WTC11 (cell line): ENCODE results near the gene EIF2A. TPM values are rescaled to one million over a fixed set of nuclear protein-coding genes. Genes with fewer than 3 reads are reported as not detected.
"Not testable (repeated sequence)": the region's sequence is repeated elsewhere in the genome, so short reads cannot be mapped to it uniquely, and the experiment has no call there.

Experiments used
- ATAC-seq: fragments of 200-7000 bp; cut with Tn5 transposase; 2 replicates; pipeline ENCODE4 v1.10.0; 2021; ENCODE audit warnings: mild to moderate bottlenecking, moderate library complexity
- CTCF ChIA-PET: fragments of 300-600 bp; sonication (Branson Sonifier 250); formaldehyde crosslinking; loops from one replicate; lab custom pipeline; 2021; ENCODE audit warnings: antibody characterized with exemption; lab: Charles Lee
- POLR2A ChIA-PET: fragments of 350-600 bp; sonication (Branson Sonifier 250); formaldehyde crosslinking; loops from one replicate; lab custom pipeline; 2021; ENCODE audit warnings: antibody characterized with exemption; lab: Charles Lee
- DNase-seq: peaks from one replicate; pipeline ENCODE4 v3.0.0; 2021; ENCODE audit warnings: low spot score
- H3K27ac Mint-ChIP-seq: 2 replicates; pipeline ENCODE4 v1.8.0; 2021; ENCODE audit warnings: mixed read lengths
- H3K27me3 Mint-ChIP-seq: 2 replicates; pipeline ENCODE4 v1.8.0; 2021; ENCODE audit warnings: low read depth, mild to moderate bottlenecking, moderate library complexity, mixed read lengths
- H3K36me3 Mint-ChIP-seq: 2 replicates; pipeline ENCODE4 v1.8.0; 2021; ENCODE audit warnings: mixed read lengths
- H3K4me1 Mint-ChIP-seq: 2 replicates; pipeline ENCODE4 v1.8.0; 2022; ENCODE audit warnings: mixed read lengths
- H3K4me3 Mint-ChIP-seq: 2 replicates; pipeline ENCODE4 v1.8.0; 2021; ENCODE audit warnings: mild to moderate bottlenecking, moderate library complexity, mixed read lengths
- H3K9me3 Mint-ChIP-seq: 2 replicates; pipeline ENCODE4 v1.8.0; 2021; ENCODE audit warnings: mixed read lengths
- ATF1 ChIP-seq: sonication (generic); formaldehyde crosslinking; IDR thresholded peaks from 2 replicates; pipeline ENCODE4 v1.8.1; 2023; ENCODE audit warnings: mild to moderate bottlenecking, moderate library complexity, missing genetic modification reagents
- CBFB ChIP-seq: sonication (generic); formaldehyde crosslinking; IDR thresholded peaks from 2 replicates; pipeline ENCODE4 v1.8.1; 2022; ENCODE audit warnings: mild to moderate bottlenecking, low read depth, missing genetic modification reagents
- CREM ChIP-seq: sonication (generic); formaldehyde crosslinking; IDR thresholded peaks from 2 replicates; pipeline ENCODE4 v1.8.1; 2022; ENCODE audit warnings: mild to moderate bottlenecking, missing genetic modification reagents, moderate library complexity
- ESRRA ChIP-seq: sonication (generic); formaldehyde crosslinking; IDR thresholded peaks from 2 replicates; pipeline ENCODE4 v1.8.1; 2022; ENCODE audit warnings: mild to moderate bottlenecking, missing genetic modification reagents, borderline replicate concordance
- ETV6 ChIP-seq: sonication (generic); formaldehyde crosslinking; IDR thresholded peaks from 2 replicates; pipeline ENCODE4 v1.8.1; 2022; ENCODE audit warnings: mild to moderate bottlenecking, missing genetic modification reagents
- FOXP1 ChIP-seq: sonication (generic); formaldehyde crosslinking; IDR thresholded peaks from 2 replicates; pipeline ENCODE4 v1.8.0; 2022; ENCODE audit warnings: missing genetic modification reagents, mild to moderate bottlenecking, moderate library complexity, borderline replicate concordance
- GTF2I ChIP-seq: fragments of 250-450 bp; sonication (Bioruptor Pico); conservative IDR thresholded peaks from 2 replicates; pipeline ENCODE4 v1.4.0; 2021; ENCODE audit warnings: mild to moderate bottlenecking
- HMGA2 ChIP-seq: fragments of 250-450 bp; sonication (Bioruptor Pico); IDR thresholded peaks from 2 replicates; pipeline ENCODE4 v1.4.0; 2021; ENCODE audit warnings: mild to moderate bottlenecking, moderate library complexity
- KAT7 ChIP-seq: sonication (generic); formaldehyde crosslinking; IDR thresholded peaks from 2 replicates; pipeline ENCODE4 v1.8.1; 2023; ENCODE audit warnings: missing genetic modification reagents, mild to moderate bottlenecking, borderline replicate concordance
- MYBL2 ChIP-seq: sonication (generic); formaldehyde crosslinking; IDR thresholded peaks from 2 replicates; pipeline ENCODE4 v1.8.1; 2023; ENCODE audit warnings: mild to moderate bottlenecking, moderate library complexity, missing genetic modification reagents
- NR1H2 ChIP-seq: sonication (generic); formaldehyde crosslinking; IDR thresholded peaks from 2 replicates; pipeline ENCODE4 v1.9.0; 2021; ENCODE audit warnings: mild to moderate bottlenecking, moderate library complexity, missing genetic modification reagents
- NR2C2 ChIP-seq: sonication (generic); formaldehyde crosslinking; IDR thresholded peaks from 2 replicates; pipeline ENCODE4 v1.8.0; 2022; ENCODE audit warnings: mild to moderate bottlenecking, missing genetic modification reagents
- OVOL2 ChIP-seq: fragments of 250-450 bp; sonication (Bioruptor Pico); IDR thresholded peaks from 2 replicates; pipeline ENCODE4 v1.9.0; 2021; ENCODE audit warnings: mild to moderate bottlenecking, borderline replicate concordance
- TCF7 ChIP-seq: sonication (generic); formaldehyde crosslinking; IDR thresholded peaks from 2 replicates; pipeline ENCODE4 v1.8.0; 2022; ENCODE audit warnings: mild to moderate bottlenecking, low read depth, missing genetic modification reagents, moderate library complexity
- ZBTB21 ChIP-seq: sonication (generic); formaldehyde crosslinking; IDR thresholded peaks from 2 replicates; pipeline ENCODE4 v1.8.1; 2023; ENCODE audit warnings: mild to moderate bottlenecking, missing genetic modification reagents, borderline replicate concordance
- ZNF219 ChIP-seq: sonication (generic); formaldehyde crosslinking; IDR thresholded peaks from 2 replicates; pipeline ENCODE4 v1.8.0; 2023; ENCODE audit warnings: missing genetic modification reagents, mild to moderate bottlenecking, borderline replicate concordance
- ZNF396 ChIP-seq: fragments of 250-450 bp; sonication (Bioruptor Pico); IDR thresholded peaks from 2 replicates; pipeline ENCODE4 v1.8.0; 2021; ENCODE audit warnings: mild to moderate bottlenecking, moderate library complexity, borderline replicate concordance
- total RNA-seq: library from RNA; stranded (reverse); gene quantifications from 3 replicates; pipeline ENCODE4 v1.2.3, GENCODE V29; 2021
- TF ChIP-seq, protein P1 (sequence below): sonication (generic); formaldehyde crosslinking; IDR thresholded peaks from 2 replicates; pipeline ENCODE4 v1.8.0; 2022; ENCODE audit warnings: mild to moderate bottlenecking, missing genetic modification reagents
- TF ChIP-seq, protein P2 (sequence below): fragments of 250-450 bp; sonication (Bioruptor Pico); IDR thresholded peaks from 2 replicates; pipeline ENCODE4 v1.9.0; 2021; ENCODE audit warnings: moderate library complexity, mild to moderate bottlenecking, inconsistent platforms, borderline replicate concordance
- TF ChIP-seq, protein P3 (sequence below): fragments of 250-450 bp; sonication (Bioruptor Pico); IDR thresholded peaks from 2 replicates; pipeline ENCODE4 v1.8.0; 2021; ENCODE audit warnings: mild to moderate bottlenecking
- TF ChIP-seq, protein P4 (sequence below): sonication (generic); formaldehyde crosslinking; IDR thresholded peaks from 2 replicates; pipeline ENCODE4 v1.8.0; 2022; ENCODE audit warnings: mild to moderate bottlenecking, missing genetic modification reagents
- TF ChIP-seq, protein P5 (sequence below): sonication (generic); formaldehyde crosslinking; IDR thresholded peaks from 2 replicates; pipeline ENCODE4 v1.8.0; 2022; ENCODE audit warnings: mild to moderate bottlenecking, missing genetic modification reagents
- TF ChIP-seq, protein P6 (sequence below): sonication (generic); formaldehyde crosslinking; IDR thresholded peaks from 2 replicates; pipeline ENCODE4 v1.8.1; 2022; ENCODE audit warnings: mild to moderate bottlenecking, missing genetic modification reagents, moderate library complexity, borderline replicate concordance
- TF ChIP-seq, protein P7 (sequence below): sonication (generic); formaldehyde crosslinking; IDR thresholded peaks from 2 replicates; pipeline ENCODE4 v1.8.0; 2023; ENCODE audit warnings: missing genetic modification reagents, mild to moderate bottlenecking, borderline replicate concordance

Gene EIF2A
- total RNA-seq, 1 experiment from 2014 or later = 88.4 TPM

DNA sequence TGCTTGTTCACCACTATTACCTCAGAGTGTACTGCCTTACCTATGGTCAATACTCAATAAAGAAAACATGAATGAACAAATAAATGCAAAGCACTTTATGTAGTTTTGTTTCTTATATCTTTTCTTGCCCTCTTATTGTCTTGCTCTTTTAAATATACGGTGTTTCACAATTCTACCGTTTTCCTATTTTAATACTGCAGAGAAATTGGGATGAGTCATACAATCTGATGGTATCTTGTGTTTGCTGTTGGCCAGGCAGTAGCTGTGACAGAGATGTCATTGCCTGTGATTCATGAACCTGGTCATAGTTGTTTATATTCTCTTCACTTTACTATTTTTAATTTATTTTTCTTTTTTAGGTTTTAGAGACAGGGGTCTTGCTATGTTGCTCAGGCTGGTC is 48.6 kb upstream of the EIF2A start:
- ATAC-seq (no peak), DNase-seq (no peak)
- Mint-ChIP-seq H3K4me1 (peaks cover 11% of the 10 kb centered on the region), H3K4me3 (no peak overlapping the region), H3K27me3 (peaks cover 4% of the 10 kb centered on the region), H3K27ac (no peak overlapping the region), H3K36me3 (peaks cover 25% of the 10 kb centered on the region), H3K9me3 (peaks cover 29% of the 10 kb centered on the region)
- TF ChIP-seq ZBTB21 = no peak
- TF ChIP-seq HMGA2 (CRISPR knock-in tag) = no peak
- TF ChIP-seq MYBL2 (CRISPR knock-in tag) = no peak
- TF ChIP-seq FOXP1 (CRISPR knock-in tag) = no peak
- no peak for TF ChIP-seq ZNF219 (CRISPR knock-in tag)
- no peak for TF ChIP-seq CBFB (CRISPR knock-in tag)
- TF ChIP-seq CREM (CRISPR knock-in tag) = no peak
- TF ChIP-seq, protein P1, sequence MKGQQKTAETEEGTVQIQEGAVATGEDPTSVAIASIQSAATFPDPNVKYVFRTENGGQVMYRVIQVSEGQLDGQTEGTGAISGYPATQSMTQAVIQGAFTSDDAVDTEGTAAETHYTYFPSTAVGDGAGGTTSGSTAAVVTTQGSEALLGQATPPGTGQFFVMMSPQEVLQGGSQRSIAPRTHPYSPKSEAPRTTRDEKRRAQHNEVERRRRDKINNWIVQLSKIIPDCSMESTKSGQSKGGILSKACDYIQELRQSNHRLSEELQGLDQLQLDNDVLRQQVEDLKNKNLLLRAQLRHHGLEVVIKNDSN (CRISPR knock-in tag) = no peak
- no peak for TF ChIP-seq ZNF396
- TF ChIP-seq NR1H2 (CRISPR knock-in tag) = no peak
- TF ChIP-seq, protein P2, sequence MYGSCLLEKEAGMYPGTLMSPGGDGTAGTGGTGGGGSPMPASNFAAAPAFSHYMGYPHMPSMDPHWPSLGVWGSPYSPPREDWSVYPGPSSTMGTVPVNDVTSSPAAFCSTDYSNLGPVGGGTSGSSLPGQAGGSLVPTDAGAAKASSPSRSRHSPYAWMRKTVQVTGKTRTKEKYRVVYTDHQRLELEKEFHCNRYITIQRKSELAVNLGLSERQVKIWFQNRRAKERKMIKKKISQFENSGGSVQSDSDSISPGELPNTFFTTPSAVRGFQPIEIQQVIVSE (CRISPR knock-in tag) = no peak
- TF ChIP-seq NR2C2 (CRISPR knock-in tag) = no peak
- TF ChIP-seq OVOL2 = no peak
- TF ChIP-seq, protein P3, sequence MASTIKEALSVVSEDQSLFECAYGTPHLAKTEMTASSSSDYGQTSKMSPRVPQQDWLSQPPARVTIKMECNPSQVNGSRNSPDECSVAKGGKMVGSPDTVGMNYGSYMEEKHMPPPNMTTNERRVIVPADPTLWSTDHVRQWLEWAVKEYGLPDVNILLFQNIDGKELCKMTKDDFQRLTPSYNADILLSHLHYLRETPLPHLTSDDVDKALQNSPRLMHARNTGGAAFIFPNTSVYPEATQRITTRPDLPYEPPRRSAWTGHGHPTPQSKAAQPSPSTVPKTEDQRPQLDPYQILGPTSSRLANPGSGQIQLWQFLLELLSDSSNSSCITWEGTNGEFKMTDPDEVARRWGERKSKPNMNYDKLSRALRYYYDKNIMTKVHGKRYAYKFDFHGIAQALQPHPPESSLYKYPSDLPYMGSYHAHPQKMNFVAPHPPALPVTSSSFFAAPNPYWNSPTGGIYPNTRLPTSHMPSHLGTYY (CRISPR knock-in tag) = no peak
- TF ChIP-seq, protein P4, sequence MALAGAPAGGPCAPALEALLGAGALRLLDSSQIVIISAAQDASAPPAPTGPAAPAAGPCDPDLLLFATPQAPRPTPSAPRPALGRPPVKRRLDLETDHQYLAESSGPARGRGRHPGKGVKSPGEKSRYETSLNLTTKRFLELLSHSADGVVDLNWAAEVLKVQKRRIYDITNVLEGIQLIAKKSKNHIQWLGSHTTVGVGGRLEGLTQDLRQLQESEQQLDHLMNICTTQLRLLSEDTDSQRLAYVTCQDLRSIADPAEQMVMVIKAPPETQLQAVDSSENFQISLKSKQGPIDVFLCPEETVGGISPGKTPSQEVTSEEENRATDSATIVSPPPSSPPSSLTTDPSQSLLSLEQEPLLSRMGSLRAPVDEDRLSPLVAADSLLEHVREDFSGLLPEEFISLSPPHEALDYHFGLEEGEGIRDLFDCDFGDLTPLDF = no peak
- no peak for TF ChIP-seq ESRRA (CRISPR knock-in tag)
- no peak for TF ChIP-seq KAT7
- ChIA-PET POLR2A (no interaction called here), CTCF (no interaction called here)

DNA sequence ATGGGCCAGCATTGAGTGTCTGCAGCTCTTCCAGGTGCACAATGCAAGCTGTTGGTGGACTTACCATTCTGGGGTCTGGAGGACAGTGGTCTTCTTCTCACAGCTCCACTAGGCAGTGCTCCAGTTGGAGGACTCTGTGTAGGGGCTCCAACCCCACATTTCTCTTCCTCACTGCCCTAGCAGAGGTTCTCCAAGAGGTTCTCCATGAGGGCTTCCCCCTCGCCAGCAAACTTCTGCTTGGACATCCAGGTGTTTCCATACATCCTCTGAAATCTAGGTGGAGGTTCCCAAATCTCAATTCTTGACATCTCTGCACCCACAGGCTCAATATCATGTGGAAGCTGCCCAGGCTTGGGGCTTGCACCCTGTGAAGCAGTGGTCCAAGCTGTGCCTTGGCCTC is 45.6 kb upstream of the EIF2A start:
- Mint-ChIP-seq H3K9me3 (peaks cover 32% of the 10 kb centered on the region), H3K36me3 (peaks cover 25% of the 10 kb centered on the region)
- CTCF ChIA-PET, H3K27ac Mint-ChIP-seq, ATAC-seq, POLR2A ChIA-PET, H3K4me3 Mint-ChIP-seq, DNase-seq, H3K4me1 Mint-ChIP-seq, H3K27me3 Mint-ChIP-seq: not testable (repeated sequence)

DNA sequence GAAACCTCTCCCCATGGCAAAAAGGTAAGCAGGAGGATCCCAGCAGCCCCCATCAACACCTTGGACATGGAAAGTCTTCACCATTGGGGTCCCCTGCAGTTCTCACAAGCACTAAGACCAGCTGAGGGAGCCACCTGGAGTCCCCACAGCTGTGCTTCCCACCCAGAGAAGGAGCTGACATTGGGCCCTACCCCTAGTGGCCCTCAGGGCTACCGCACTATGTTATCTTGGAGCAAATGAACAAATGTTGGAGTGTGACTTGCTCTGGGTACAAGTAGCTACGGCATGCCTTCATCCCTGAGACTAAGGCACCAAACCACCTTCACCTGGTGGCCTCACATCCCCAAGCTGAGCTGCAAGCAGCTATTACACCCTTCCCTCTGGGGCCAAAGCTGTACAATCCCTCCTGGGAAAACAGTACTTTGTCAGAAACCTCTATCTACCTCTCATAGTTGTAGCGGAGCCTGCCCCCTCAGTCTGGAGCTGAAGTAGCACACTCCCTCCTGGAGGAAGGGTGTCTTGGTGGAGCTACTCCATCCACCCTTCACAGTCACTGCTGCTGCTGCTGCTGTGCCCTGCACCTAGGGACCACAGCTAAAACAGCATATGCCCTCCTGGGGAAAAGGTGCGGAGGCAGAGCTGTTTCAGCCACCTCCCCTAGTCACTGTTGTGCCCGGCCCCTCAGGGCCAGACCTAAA is 43.0 kb upstream of the EIF2A start:
- CTCF ChIA-PET = interaction anchor here (0.5 to 2.5 kb wide), 25 partner anchors 8 to 281 kb away, joined by 3 to 14 read pairs (median 4); partner anchors contain the start of genes EIF2A and SERP1
- ATAC-seq = peak; percentile 92
- POLR2A ChIA-PET = no interaction called here
- Mint-ChIP-seq H3K27me3 (peaks cover 4% of the 10 kb centered on the region), H3K9me3 (peaks cover 42% of the 10 kb centered on the region), H3K4me3 (no peak overlapping the region), H3K4me1 (no peaks in the 10 kb centered on the region), H3K36me3 (peaks cover 25% of the 10 kb centered on the region), H3K27ac (no peak overlapping the region)
- TF ChIP-seq ETV6 (CRISPR knock-in tag) (no peak), ATF1 (CRISPR knock-in tag) (no peak), GTF2I (no peak), TCF7 (CRISPR knock-in tag) (no peak)
- TF ChIP-seq, protein P5, sequence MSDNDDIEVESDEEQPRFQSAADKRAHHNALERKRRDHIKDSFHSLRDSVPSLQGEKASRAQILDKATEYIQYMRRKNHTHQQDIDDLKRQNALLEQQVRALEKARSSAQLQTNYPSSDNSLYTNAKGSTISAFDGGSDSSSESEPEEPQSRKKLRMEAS = no peak
- TF ChIP-seq, protein P6, sequence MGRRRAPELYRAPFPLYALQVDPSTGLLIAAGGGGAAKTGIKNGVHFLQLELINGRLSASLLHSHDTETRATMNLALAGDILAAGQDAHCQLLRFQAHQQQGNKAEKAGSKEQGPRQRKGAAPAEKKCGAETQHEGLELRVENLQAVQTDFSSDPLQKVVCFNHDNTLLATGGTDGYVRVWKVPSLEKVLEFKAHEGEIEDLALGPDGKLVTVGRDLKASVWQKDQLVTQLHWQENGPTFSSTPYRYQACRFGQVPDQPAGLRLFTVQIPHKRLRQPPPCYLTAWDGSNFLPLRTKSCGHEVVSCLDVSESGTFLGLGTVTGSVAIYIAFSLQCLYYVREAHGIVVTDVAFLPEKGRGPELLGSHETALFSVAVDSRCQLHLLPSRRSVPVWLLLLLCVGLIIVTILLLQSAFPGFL = no peak
- TF ChIP-seq, protein P7, sequence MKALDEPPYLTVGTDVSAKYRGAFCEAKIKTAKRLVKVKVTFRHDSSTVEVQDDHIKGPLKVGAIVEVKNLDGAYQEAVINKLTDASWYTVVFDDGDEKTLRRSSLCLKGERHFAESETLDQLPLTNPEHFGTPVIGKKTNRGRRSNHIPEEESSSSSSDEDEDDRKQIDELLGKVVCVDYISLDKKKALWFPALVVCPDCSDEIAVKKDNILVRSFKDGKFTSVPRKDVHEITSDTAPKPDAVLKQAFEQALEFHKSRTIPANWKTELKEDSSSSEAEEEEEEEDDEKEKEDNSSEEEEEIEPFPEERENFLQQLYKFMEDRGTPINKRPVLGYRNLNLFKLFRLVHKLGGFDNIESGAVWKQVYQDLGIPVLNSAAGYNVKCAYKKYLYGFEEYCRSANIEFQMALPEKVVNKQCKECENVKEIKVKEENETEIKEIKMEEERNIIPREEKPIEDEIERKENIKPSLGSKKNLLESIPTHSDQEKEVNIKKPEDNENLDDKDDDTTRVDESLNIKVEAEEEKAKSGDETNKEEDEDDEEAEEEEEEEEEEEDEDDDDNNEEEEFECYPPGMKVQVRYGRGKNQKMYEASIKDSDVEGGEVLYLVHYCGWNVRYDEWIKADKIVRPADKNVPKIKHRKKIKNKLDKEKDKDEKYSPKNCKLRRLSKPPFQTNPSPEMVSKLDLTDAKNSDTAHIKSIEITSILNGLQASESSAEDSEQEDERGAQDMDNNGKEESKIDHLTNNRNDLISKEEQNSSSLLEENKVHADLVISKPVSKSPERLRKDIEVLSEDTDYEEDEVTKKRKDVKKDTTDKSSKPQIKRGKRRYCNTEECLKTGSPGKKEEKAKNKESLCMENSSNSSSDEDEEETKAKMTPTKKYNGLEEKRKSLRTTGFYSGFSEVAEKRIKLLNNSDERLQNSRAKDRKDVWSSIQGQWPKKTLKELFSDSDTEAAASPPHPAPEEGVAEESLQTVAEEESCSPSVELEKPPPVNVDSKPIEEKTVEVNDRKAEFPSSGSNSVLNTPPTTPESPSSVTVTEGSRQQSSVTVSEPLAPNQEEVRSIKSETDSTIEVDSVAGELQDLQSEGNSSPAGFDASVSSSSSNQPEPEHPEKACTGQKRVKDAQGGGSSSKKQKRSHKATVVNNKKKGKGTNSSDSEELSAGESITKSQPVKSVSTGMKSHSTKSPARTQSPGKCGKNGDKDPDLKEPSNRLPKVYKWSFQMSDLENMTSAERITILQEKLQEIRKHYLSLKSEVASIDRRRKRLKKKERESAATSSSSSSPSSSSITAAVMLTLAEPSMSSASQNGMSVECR (CRISPR knock-in tag) = no peak
- peak; percentile 24 for DNase-seq
